AG04449 (cell line): ENCODE data around the gene PTCD2.
"Not testable (repeated sequence)": the region's sequence is repeated elsewhere in the genome, so short reads cannot be mapped to it uniquely, and the experiment has no call there.

Experiments
- CTCF ChIA-PET: fragments of 350-600 bp; formaldehyde crosslinking; extraction: SDS; loops from one replicate; lab custom pipeline; 2021; ENCODE audit warnings: antibody characterized with exemption; lab: Yijun Ruan, JAX
- POLR2A ChIA-PET: fragments of 400-600, 350-600 bp; formaldehyde crosslinking; extraction: SDS; loops from one replicate; lab custom pipeline; 2020; ENCODE audit warnings: antibody characterized with exemption, inconsistent platforms; lab: Yijun Ruan, JAX
- DNase-seq: peaks from one replicate; pipeline ENCODE4 v3.0.0-alpha.2; 2010; ENCODE audit warnings: low read depth, low spot score
- H3K4me3 ChIP-seq: 2 replicates; pipeline ENCODE4 v1.5.1; 2011; ENCODE audit warnings: low read depth, mild to moderate bottlenecking, control low read depth, low read length
- TF ChIP-seq, protein P1 (sequence below): IDR thresholded peaks from one replicate; pipeline ENCODE4 v1.5.1; 2011; ENCODE audit warnings: mild to moderate bottlenecking, moderate library complexity, low read length, control low read depth, inconsistent platforms; ENCODE audit not compliant: insufficient read depth; ENCODE audit errors: missing control alignments

Gene PTCD2

DNA sequence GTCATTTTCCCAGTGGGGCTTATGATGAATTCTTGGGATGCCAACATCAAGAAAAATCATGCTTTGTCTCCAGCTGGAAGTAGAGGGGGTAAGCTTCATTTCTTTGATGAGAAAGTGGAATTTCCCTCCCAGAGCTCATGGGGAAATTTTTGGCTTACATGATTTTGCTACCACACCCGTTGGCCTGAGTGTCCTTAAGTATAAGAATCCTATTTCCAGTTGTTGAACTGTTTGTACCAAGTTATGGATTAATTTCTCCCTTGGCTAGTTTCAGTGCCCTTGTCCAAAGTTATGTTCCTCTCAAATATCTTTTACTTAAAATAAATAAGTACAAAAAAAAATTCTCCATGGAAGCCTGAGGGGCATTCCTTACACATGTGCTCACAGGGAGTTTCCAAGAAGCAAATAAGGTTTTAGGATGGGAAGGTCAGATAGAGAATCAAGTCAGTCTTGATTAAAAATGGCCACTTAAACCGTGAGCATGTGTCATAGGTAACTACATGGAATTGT lies 82.3 kb downstream of the PTCD2 start:
- ChIA-PET CTCF (interaction anchor here (0.6 to 1.6 kb wide), 6 partner anchors 10 to 121 kb away, joined by 3 to 7 read pairs (median 4); no protein-coding TSS in a partner anchor), POLR2A (no interaction called here)
- DNase-seq = no peak
- H3K4me3 ChIP-seq = no peak overlapping the region
- TF ChIP-seq, protein P1, sequence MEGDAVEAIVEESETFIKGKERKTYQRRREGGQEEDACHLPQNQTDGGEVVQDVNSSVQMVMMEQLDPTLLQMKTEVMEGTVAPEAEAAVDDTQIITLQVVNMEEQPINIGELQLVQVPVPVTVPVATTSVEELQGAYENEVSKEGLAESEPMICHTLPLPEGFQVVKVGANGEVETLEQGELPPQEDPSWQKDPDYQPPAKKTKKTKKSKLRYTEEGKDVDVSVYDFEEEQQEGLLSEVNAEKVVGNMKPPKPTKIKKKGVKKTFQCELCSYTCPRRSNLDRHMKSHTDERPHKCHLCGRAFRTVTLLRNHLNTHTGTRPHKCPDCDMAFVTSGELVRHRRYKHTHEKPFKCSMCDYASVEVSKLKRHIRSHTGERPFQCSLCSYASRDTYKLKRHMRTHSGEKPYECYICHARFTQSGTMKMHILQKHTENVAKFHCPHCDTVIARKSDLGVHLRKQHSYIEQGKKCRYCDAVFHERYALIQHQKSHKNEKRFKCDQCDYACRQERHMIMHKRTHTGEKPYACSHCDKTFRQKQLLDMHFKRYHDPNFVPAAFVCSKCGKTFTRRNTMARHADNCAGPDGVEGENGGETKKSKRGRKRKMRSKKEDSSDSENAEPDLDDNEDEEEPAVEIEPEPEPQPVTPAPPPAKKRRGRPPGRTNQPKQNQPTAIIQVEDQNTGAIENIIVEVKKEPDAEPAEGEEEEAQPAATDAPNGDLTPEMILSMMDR = no peak

DNA sequence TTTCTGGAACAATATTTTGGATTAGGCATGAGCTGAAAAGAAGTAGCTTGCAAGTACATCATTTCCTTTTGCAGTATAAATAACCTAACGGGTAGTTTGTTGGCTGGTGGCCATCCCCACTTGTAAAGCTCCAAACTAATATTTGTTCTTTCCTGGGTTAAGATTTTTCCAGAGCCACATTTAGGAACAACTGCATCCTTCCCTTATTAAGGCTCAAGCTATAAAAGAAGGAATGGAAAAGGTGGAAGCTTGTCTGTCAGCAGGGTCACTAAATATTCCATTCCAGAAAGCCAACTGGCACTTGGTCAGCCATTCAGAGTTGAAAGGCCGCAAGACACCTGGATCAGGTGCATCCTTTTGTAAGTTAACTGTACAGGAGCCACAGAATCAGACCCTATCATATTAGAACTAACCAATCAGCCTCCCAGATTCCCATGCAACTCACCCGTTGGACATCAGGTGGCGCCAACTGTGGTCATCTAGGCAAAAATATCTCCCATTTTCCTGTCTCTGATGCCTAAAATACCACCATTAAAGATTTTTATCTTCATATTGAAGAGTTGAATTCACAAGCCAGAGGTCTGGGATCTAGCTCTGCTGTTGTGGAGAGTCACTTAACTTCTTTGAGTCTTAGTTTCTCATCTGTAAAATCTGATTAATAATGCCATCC lies 82.9 kb downstream of the PTCD2 start:
- ChIA-PET CTCF (interaction anchor here (0.9 to 1.6 kb wide), 7 partner anchors 9 to 123 kb away, joined by 3 to 7 read pairs (median 3); no protein-coding TSS in a partner anchor), POLR2A (no interaction called here)
- TF ChIP-seq, protein P1 = peak; percentile 7
- no peak for DNase-seq
- no peak overlapping the region for H3K4me3 ChIP-seq

DNA sequence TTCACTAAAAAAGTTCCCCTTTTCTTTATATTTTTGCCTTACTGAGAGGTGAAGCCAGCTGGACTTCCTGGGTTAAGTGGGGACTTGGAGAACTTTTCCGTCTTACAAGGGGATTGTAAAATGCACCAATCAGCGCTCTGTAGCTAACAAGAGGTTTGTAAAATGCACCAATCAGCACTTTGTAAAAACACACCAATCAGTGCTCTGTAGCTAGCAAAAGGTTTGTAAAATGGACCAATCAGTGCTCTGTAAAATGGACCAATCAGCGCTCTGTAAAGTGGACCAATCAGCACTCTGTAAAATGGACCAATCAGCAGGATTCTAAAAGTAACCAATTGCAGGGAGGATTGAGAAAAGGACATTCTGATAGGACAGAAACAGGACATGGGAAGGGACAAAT lies 84.6 kb downstream of the PTCD2 start:
- CTCF ChIA-PET, DNase-seq, POLR2A ChIA-PET, H3K4me3 ChIP-seq: not testable (repeated sequence)

DNA sequence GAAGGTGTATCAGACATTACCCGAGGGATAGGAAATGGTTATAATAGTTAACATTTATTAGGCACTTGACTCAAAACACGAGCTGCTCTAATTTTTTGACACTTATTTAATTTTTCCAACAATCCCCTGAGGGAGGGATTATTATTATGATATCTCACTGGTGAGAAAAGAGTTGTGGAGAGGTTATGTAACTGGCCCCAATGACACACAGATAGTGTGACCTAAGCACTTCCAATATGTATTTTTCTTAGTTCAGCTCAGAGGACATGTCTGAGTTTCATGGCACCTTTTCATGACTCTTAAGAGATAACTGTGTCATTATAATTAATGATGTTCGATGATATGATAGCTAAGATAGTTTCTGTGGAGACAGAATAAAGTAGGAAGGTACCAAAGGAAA lies 86.9 kb downstream of the PTCD2 start:
- H3K4me3 ChIP-seq = no peak overlapping the region
- no peak for DNase-seq
- TF ChIP-seq, protein P1 = no peak
- ChIA-PET POLR2A (interaction anchor here (0.6 kb wide), 1 partner anchor 121 kb away, joined by 3 read pairs; no protein-coding TSS in a partner anchor), CTCF (interaction anchor here (0.9 to 1.8 kb wide), 3 partner anchors 10 to 410 kb away, joined by 3 to 4 read pairs (median 3); no protein-coding TSS in a partner anchor)

DNA sequence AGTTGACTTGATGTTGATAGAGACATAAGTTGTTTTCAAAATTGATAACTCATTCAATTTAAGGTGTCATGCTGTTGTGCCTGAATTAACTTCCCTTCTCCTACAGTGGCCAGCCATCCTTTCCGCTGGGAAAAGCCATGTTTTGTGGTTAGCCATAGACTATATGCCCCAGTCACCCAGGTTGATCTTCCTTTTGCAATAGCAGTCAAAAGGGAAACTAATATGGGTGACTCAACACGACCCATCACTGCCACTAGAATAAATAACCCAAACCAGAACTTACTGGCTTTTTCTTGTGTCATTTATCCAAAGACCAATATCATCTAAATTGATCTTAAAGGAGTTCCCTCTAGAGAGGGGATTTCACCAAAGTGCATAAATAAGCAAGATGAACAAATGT lies 87.4 kb downstream of the PTCD2 start:
- CTCF ChIA-PET = interaction anchor here (0.9 to 1.8 kb wide), 2 partner anchors 9 to 410 kb away, joined by 3 read pairs; no protein-coding TSS in a partner anchor
- POLR2A ChIA-PET = interaction anchor here (0.6 kb wide), 1 partner anchor 121 kb away, joined by 3 read pairs; no protein-coding TSS in a partner anchor

DNA sequence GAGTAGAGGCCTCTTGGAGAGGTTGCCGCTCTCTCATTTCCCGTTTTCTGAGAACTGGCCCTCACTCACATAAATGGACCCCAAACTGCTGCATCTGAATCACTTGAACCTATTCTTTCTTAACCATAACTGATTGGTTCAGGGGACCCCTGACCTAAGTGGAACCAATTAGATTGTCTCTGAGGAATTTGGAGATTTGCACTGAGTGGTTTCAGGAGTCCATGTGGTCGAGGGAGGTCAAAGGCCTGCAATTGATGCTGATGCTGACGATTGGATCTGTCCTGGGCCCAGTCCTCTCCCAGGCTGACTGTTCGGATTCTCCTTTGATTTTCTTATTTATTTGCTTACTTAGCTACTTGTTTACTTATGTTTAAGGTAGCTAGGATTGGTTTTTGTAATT lies 88.0 kb downstream of the PTCD2 start:
- TF ChIP-seq, protein P1 = no peak
- ChIA-PET POLR2A (no interaction called here), CTCF (interaction anchor here (1.3 kb wide), 1 partner anchor 116 kb away, joined by 7 read pairs; no protein-coding TSS in a partner anchor)
- no peak for DNase-seq
- H3K4me3 ChIP-seq = no peak overlapping the region

More for the DNA sequence above, 87.4 kb downstream of the PTCD2 start:
- H3K4me3 ChIP-seq = no peak overlapping the region
- TF ChIP-seq, protein P1 = no peak
- no peak for DNase-seq
